ENCODE results near the gene ASXL3.

- TF ChIP-seq CTCF (conservative IDR thresholded peaks at IDR 0.05; ENCODE audit: low read depth, low read length), result no peak
- no peak for TF ChIP-seq EZH2phosphoT487 (IDR thresholded peaks at IDR 0.05; ENCODE audit: borderline replicate concordance, low read length)
Observed at GRCh38 chr18:33556846-33557245, 21.2 kb upstream of the ASXL3 start.
